Measurements from ENCODE around the gene CDK19. TPM values are rescaled to one million over a fixed set of nuclear protein-coding genes. Genes with fewer than 3 reads are reported as not detected.

CDK19 gene
- total and polyA plus RNA-seq, 2 experiments from 2014 or later, result 3.3 to 11.2 TPM

DNA sequence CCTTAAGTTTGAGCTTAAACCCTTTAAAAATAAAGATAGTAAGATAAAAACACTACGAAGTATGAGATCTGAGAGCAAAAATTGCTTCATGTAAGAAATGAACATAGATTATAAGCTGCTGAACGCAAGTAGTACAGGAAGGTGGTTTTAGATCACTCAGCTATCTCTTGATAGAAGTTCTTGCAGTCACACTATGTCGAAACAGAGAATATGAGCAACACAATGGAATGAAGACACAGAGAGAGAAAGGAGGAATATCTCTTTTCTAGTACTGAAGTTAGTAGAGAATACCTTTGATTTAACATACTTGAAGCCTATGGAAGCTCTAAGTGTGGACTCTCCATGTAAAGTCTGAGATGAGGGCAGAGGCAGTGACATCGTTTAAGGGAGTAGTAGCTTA is 162.7 kb downstream of the CDK19 start:
- H4K20me1 ChIP-seq (ENCODE audit: insufficient read depth), result 0 out of 2 replicates have a peak, but pooled peaks cover 3% of the 10 kb centered on the region
- peak; percentile 31 for DNase-seq
- H3K27ac ChIP-seq, result no peak overlapping the region
- no peaks in the 10 kb centered on the region; the same call in 1 of the 2 replicates for H3F3A ChIP-seq (ENCODE audit: insufficient read depth)
- H3K9me2 ChIP-seq (ENCODE audit: insufficient read depth), result no peaks in the 10 kb centered on the region
- WGBS, 2 experiments (ENCODE audit: low coverage in 1 of 2, low lambda C conversion rate in 2 of 2, missing lambda C conversion rate in 2 of 2), result 95 to 96% methylated on average over 4 of the region's 4 CpGs
- TF ChIP-seq EZH2phosphoT487 (IDR thresholded peaks at IDR 0.05; ENCODE audit: insufficient read depth, low read depth) (no peak), EZH2 (IDR thresholded peaks at IDR 0.05; ENCODE audit: insufficient read depth, poor library complexity, severe bottlenecking) (no peak)
- H3K36me3 ChIP-seq (ENCODE audit: low read depth), result no peaks in the 10 kb centered on the region
- in situ Hi-C loops (cut with MboI), result no loop called here
- H3K4me2 ChIP-seq (ENCODE audit: unreplicated experiment), result no peak overlapping the region
- no peaks in the 10 kb centered on the region for H3K79me2 ChIP-seq (ENCODE audit: insufficient read depth)
- no peak overlapping the region for H3K4me3 ChIP-seq
- 0 out of 2 replicates have a peak, but pooled peaks cover 8% of the 10 kb centered on the region for H3K4me1 ChIP-seq (ENCODE audit: insufficient read depth)
- H3K9ac ChIP-seq, result no peak overlapping the region
- H2AFZ ChIP-seq, result no peak overlapping the region
- no peaks in the 10 kb centered on the region for H3K27me3 ChIP-seq (replicated peaks; ENCODE audit: insufficient read depth)
- H3K9me3 ChIP-seq (ENCODE audit: low read depth), result no peaks in the 10 kb centered on the region

DNA sequence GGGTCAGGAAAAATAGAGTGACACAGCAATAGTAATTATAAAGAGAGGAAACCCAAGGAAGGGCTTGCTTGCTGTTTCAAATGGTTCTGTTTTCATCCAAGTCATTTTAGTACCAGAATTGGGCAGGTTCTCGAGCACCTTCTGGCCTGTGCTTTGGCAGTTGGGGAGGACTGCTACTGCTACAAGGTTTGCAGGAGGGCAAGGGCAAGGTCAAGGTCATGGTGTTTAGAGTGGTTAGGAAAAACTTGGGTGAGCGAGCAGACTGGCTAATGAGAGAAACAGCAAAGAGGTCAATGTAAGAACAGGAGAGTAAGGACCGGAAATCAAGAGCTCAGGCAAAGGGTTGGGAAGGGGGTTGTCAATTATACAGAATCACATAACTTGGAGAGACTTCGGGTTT is 164.5 kb downstream of the CDK19 start:
- no peaks in the 10 kb centered on the region; the same call in 1 of the 2 replicates for H3F3A ChIP-seq (ENCODE audit: insufficient read depth)
- H3K9me2 ChIP-seq (ENCODE audit: insufficient read depth), result no peaks in the 10 kb centered on the region
- DNase-seq, result no peak
- H3K27ac ChIP-seq, result no peak overlapping the region
- in situ Hi-C loops (cut with MboI), result no loop called here
- H3K4me3 ChIP-seq, result no peak overlapping the region
- no peak overlapping the region for H3K4me2 ChIP-seq (ENCODE audit: unreplicated experiment)
- TF ChIP-seq EZH2phosphoT487 (IDR thresholded peaks at IDR 0.05; ENCODE audit: insufficient read depth, low read depth) (no peak), EZH2 (IDR thresholded peaks at IDR 0.05; ENCODE audit: insufficient read depth, poor library complexity, severe bottlenecking) (no peak)
- H3K9me3 ChIP-seq (ENCODE audit: low read depth), result no peaks in the 10 kb centered on the region
- 91 to 96% methylated on average over 4 of the region's 4 CpGs for WGBS, 2 experiments (ENCODE audit: low coverage in 1 of 2, low lambda C conversion rate in 2 of 2, missing lambda C conversion rate in 2 of 2)
- no peak overlapping the region for H2AFZ ChIP-seq
- H4K20me1 ChIP-seq (ENCODE audit: insufficient read depth), result no peaks in the 10 kb centered on the region
- H3K27me3 ChIP-seq (replicated peaks; ENCODE audit: insufficient read depth), result no peaks in the 10 kb centered on the region
- H3K36me3 ChIP-seq (ENCODE audit: low read depth), result no peaks in the 10 kb centered on the region
- no peak overlapping the region for H3K9ac ChIP-seq
- 0 out of 2 replicates have a peak, but pooled peaks cover 8% of the 10 kb centered on the region for H3K4me1 ChIP-seq (ENCODE audit: insufficient read depth)
- H3K79me2 ChIP-seq (ENCODE audit: insufficient read depth), result no peaks in the 10 kb centered on the region

DNA sequence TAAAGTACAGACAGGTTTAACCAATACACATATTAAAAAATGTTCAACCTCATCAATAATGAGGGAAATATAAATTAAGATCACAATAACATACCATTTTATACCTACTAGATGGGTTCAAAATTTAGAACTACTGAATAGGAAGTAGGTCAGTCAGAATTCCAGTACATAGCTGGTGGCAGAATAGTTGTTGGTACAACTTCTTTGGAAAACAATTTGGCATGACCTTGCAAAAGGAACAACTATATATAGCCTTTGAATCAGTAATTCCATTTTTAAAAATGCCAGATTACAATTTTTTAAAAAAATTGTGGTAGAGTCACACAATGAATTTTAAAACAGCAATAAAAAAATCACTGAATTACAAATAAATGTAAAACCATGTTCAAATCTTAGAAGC is 165.6 kb downstream of the CDK19 start:
- in situ Hi-C loops (cut with MboI), result no loop called here
- no peak overlapping the region for H3K9ac ChIP-seq
- H3K4me1 ChIP-seq (ENCODE audit: insufficient read depth), result 0 out of 2 replicates have a peak, but pooled peaks cover 8% of the 10 kb centered on the region
- DNase-seq, result no peak
- TF ChIP-seq EZH2phosphoT487 (IDR thresholded peaks at IDR 0.05; ENCODE audit: insufficient read depth, low read depth) (no peak), EZH2 (IDR thresholded peaks at IDR 0.05; ENCODE audit: insufficient read depth, poor library complexity, severe bottlenecking) (no peak)
- H4K20me1 ChIP-seq (ENCODE audit: insufficient read depth), result no peaks in the 10 kb centered on the region
- H3K79me2 ChIP-seq (ENCODE audit: insufficient read depth), result no peaks in the 10 kb centered on the region
- H3K27me3 ChIP-seq (replicated peaks; ENCODE audit: insufficient read depth), result no peaks in the 10 kb centered on the region
- H3F3A ChIP-seq (ENCODE audit: insufficient read depth), result no peaks in the 10 kb centered on the region; the same call in 1 of the 2 replicates
- no peak overlapping the region for H3K4me2 ChIP-seq (ENCODE audit: unreplicated experiment)
- no peaks in the 10 kb centered on the region for H3K9me3 ChIP-seq (ENCODE audit: low read depth)
- no peak overlapping the region for H2AFZ ChIP-seq
- H3K9me2 ChIP-seq (ENCODE audit: insufficient read depth), result no peaks in the 10 kb centered on the region
- no peaks in the 10 kb centered on the region for H3K36me3 ChIP-seq (ENCODE audit: low read depth)
- no peak overlapping the region for H3K27ac ChIP-seq
- no peak overlapping the region for H3K4me3 ChIP-seq

DNA sequence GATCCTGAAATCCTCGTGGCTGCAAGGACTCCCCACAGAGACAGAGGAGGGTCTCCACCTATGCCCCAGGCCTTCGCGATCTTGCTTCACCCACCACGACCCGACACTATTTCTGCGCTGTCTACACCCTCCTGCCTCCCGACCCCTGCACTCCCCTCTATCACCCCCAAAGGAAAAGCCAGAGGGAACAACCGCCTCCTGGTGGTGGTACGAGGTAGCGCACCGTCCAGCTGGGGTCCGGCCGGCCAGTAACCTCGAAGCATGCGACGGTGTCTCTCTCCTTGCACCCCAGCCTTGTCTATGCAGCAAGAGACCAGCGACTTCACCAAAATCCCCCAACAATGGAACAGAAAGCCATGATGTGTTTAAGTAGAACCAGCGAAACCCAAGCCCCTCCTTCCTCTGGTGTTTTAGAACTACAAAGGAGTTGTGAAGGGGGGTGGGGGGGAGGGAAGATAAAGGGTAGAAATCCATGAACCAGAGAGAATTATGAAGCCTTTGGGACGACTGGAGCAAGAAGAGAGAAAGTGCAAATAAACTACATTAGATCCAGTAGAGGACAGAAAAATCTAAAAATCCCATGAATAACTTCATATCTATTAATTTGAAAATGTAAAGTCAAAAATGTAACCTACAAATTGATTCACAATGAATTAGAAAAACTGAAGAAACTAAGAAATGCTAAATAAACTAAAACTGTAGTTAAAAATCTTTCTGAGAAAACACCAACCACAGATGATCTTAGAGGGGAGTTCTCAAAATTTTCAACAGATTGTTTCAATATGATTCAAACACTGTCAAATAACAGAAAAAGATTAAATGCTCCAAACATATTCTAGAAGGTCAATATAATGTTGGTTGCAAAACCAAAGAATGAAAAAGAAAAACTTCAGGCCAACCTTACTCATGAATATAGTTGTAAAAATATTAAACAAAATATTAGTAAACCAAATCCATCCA is 168.0 kb downstream of the CDK19 start:
- DNase-seq, result no peak
- Histone ChIP-seq H3K27ac (no peak overlapping the region), H3K9me2 (ENCODE audit: insufficient read depth) (no peaks in the 10 kb centered on the region), H3K4me2 (ENCODE audit: unreplicated experiment) (no peak overlapping the region), H3K9ac (no peak overlapping the region), H3F3A (ENCODE audit: insufficient read depth) (0 out of 2 replicates have a peak, but pooled peaks cover 7% of the 10 kb centered on the region), H4K20me1 (ENCODE audit: insufficient read depth) (no peaks in the 10 kb centered on the region), H2AFZ (no peak overlapping the region), H3K4me1 (ENCODE audit: insufficient read depth) (0 out of 2 replicates have a peak, but pooled peaks cover 5% of the 10 kb centered on the region), H3K4me3 (no peak overlapping the region), H3K36me3 (ENCODE audit: low read depth) (no peaks in the 10 kb centered on the region), H3K9me3 (ENCODE audit: low read depth) (no peaks in the 10 kb centered on the region), H3K27me3 (replicated peaks; ENCODE audit: insufficient read depth) (no peaks in the 10 kb centered on the region), H3K79me2 (ENCODE audit: insufficient read depth) (no peaks in the 10 kb centered on the region)
- in situ Hi-C loops (cut with MboI), result no loop called here
- WGBS, 2 experiments (ENCODE audit: low coverage in 1 of 2, low lambda C conversion rate in 2 of 2, missing lambda C conversion rate in 2 of 2), result 66 to 72% methylated on average over 19 of the region's 19 CpGs
- no peak for TF ChIP-seq EZH2phosphoT487 (IDR thresholded peaks at IDR 0.05; ENCODE audit: insufficient read depth, low read depth)
- TF ChIP-seq EZH2 (IDR thresholded peaks at IDR 0.05; ENCODE audit: insufficient read depth, poor library complexity, severe bottlenecking), result no peak

All from GM23248 (cell line).